Keratinocyte (primary cell): Measurements from ENCODE around the gene LPAR1. TPM values are rescaled to one million over a fixed set of nuclear protein-coding genes. Genes with fewer than 3 reads are reported as not detected.

Source experiments
- DNase-seq: peaks from one replicate; pipeline ENCODE4 v3.0.0-alpha.2; 2011; ENCODE audit warnings: low read depth, missing footprints, low spot score
- FAIRE-seq: peaks from 2 replicates; lab custom pipeline; 2011; peaks lifted over from hg19 to GRCh38; lab: Jason Lieb, UNC
- H2AFZ ChIP-seq: 2 replicates; pipeline ENCODE4 v1.6.0; 2012; ENCODE audit warnings: low read length, control low read depth, inconsistent platforms; ENCODE audit not compliant: control insufficient read depth
- H3K27ac ChIP-seq: 2 replicates; pipeline ENCODE4 v1.5.1; 2011; ENCODE audit warnings: low read length; ENCODE audit not compliant: control insufficient read depth, insufficient read depth
- H3K27me3 ChIP-seq: 3 replicates; pipeline ENCODE4 v1.6.0; 2011; ENCODE audit warnings: low read length; ENCODE audit not compliant: control insufficient read depth, insufficient read depth; ENCODE audit errors: extremely low read depth
- H3K36me3 ChIP-seq, 2 experiments: 2 replicates in 1 of 2; 3 replicates in 1 of 2; pipeline ENCODE4 v1.5.1; 2011; ENCODE audit warnings: low read length in 2 of 2, mild to moderate bottlenecking in 1 of 2; ENCODE audit not compliant: control insufficient read depth in 2 of 2, insufficient read depth in 2 of 2; ENCODE audit errors: extremely low read depth in 1 of 2
- H3K4me1 ChIP-seq: 3 replicates; pipeline ENCODE4 v1.5.1; 2011; ENCODE audit warnings: low read length; ENCODE audit not compliant: control insufficient read depth, insufficient read depth; ENCODE audit errors: extremely low read depth
- H3K4me2 ChIP-seq: 3 replicates; pipeline ENCODE4 v1.6.0; 2011; ENCODE audit warnings: low read depth, low read length; ENCODE audit not compliant: control insufficient read depth, insufficient read depth; ENCODE audit errors: extremely low read depth
- H3K4me3 ChIP-seq, 3 experiments: fragments of 200-600 bp in 1 of 3; sonication (generic) in 1 of 3; 2 replicates in 2 of 3; 3 replicates in 1 of 3; pipeline ENCODE4 v1.5.1; 2011 to 2016; ENCODE audit warnings: low read length in 3 of 3, mild to moderate bottlenecking in 3 of 3, control low read depth in 2 of 3, inconsistent platforms in 1 of 3, low read depth in 1 of 3, mixed read lengths in 1 of 3, mixed run types in 1 of 3, moderate library complexity in 1 of 3; ENCODE audit not compliant: control insufficient read depth in 2 of 3, insufficient read depth in 2 of 3; ENCODE audit errors: extremely low read depth in 1 of 3
- H3K79me2 ChIP-seq: 2 replicates; pipeline ENCODE4 v1.6.0; 2012; ENCODE audit warnings: low read length; ENCODE audit not compliant: control insufficient read depth, insufficient read depth
- H3K9ac ChIP-seq: 3 replicates; pipeline ENCODE4 v1.6.0; 2011; ENCODE audit warnings: low read length; ENCODE audit not compliant: control insufficient read depth, insufficient read depth; ENCODE audit errors: extremely low read depth
- H3K9me1 ChIP-seq: 3 replicates; pipeline ENCODE4 v1.6.0; 2011; ENCODE audit warnings: low read length; ENCODE audit not compliant: control insufficient read depth, insufficient read depth; ENCODE audit errors: extremely low read depth
- H3K9me3 ChIP-seq: 2 replicates; pipeline ENCODE4 v1.5.1; 2012; ENCODE audit warnings: low read depth, low read length; ENCODE audit not compliant: control insufficient read depth
- H4K20me1 ChIP-seq: 3 replicates; pipeline ENCODE4 v1.6.0; 2011; ENCODE audit warnings: low read length; ENCODE audit not compliant: control insufficient read depth, insufficient read depth; ENCODE audit errors: extremely low read depth
- EZH2 ChIP-seq: IDR thresholded peaks from one replicate; pipeline ENCODE4 v1.6.1; 2012; ENCODE audit warnings: inconsistent platforms, mild to moderate bottlenecking, low read length, moderate library complexity
- dilution Hi-C: fragments of 300-500 bp; cut with MboI; formaldehyde crosslinking; loops from one replicate; pipeline ENCODE4 v1.7.0; 2020; ENCODE audit warnings: low sequenced_read_pairs; ENCODE audit not compliant: extremely low pct_ligation_motif_present
- polyA plus RNA-seq, 5 experiments: library from polyadenylated mRNA; depleted of rRNA in 3 of 5; stranded (reverse) in 3 of 5; stranded (forward) in 1 of 5; unstranded in 1 of 5; fragments of >200 nt; gene quantifications; 1 replicate in 1 of 5; 2 replicates in 3 of 5; 3 replicates in 1 of 5; pipeline versions ENCODE4 v1.2.1 to v1.2.3, GENCODE V29; 2011 to 2012; ENCODE audit warnings: missing spikeins in 2 of 5, low read depth in 1 of 5, low replicate concordance in 1 of 5
- TF ChIP-seq, protein P1 (sequence below), 3 experiments: IDR thresholded peaks in 1 of 3; conservative IDR thresholded peaks in 1 of 3; optimal IDR thresholded peaks in 1 of 3; 2 replicates in 2 of 3; 3 replicates in 1 of 3; pipeline versions ENCODE3 to v1.5.1; 2011; ENCODE audit warnings: low read length in 3 of 3, mild to moderate bottlenecking in 3 of 3, moderate library complexity in 2 of 3, control low read depth in 1 of 3, inconsistent platforms in 1 of 3; ENCODE audit not compliant: insufficient read depth in 2 of 3; ENCODE audit errors: extremely low read depth in 1 of 3

LPAR1 gene
- polyA plus RNA-seq, 1 donor (not counting 4 experiments of a cell fraction or from before 2014, with no cell fraction given): 43.2 TPM

DNA sequence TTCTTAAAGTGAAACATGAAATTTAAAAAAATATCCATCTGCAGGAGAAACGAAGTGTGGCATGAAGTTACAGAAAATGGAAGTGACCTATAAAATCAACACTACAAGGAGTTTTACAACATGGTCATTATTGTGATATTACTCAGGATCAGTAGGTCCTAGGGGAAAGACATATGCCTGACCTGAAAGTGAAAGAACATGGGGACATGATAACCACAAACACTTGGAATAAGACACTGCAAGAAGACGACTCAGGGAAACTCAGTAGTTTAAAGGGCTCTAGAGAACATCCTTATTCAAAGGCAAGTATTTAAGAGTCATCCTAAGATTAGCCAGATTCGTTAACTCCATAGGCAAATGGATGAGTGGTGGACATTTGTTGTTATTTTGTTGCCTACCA lies 19.9 kb upstream of the LPAR1 start:
- no peaks in the 10 kb centered on the region for H3K36me3 ChIP-seq
- H3K4me1 ChIP-seq: no peaks in the 10 kb centered on the region
- no peak overlapping the region for H3K4me2 ChIP-seq
- DNase-seq (no peak), FAIRE-seq (no peak)
- dilution Hi-C loops: no loop called here
- H3K79me2 ChIP-seq: no peaks in the 10 kb centered on the region
- H3K9me3 ChIP-seq: no peaks in the 10 kb centered on the region
- no peak overlapping the region for H3K27ac ChIP-seq
- H4K20me1 ChIP-seq: no peaks in the 10 kb centered on the region
- H2AFZ ChIP-seq: no peak overlapping the region
- TF ChIP-seq, protein P1, sequence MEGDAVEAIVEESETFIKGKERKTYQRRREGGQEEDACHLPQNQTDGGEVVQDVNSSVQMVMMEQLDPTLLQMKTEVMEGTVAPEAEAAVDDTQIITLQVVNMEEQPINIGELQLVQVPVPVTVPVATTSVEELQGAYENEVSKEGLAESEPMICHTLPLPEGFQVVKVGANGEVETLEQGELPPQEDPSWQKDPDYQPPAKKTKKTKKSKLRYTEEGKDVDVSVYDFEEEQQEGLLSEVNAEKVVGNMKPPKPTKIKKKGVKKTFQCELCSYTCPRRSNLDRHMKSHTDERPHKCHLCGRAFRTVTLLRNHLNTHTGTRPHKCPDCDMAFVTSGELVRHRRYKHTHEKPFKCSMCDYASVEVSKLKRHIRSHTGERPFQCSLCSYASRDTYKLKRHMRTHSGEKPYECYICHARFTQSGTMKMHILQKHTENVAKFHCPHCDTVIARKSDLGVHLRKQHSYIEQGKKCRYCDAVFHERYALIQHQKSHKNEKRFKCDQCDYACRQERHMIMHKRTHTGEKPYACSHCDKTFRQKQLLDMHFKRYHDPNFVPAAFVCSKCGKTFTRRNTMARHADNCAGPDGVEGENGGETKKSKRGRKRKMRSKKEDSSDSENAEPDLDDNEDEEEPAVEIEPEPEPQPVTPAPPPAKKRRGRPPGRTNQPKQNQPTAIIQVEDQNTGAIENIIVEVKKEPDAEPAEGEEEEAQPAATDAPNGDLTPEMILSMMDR (optimal IDR thresholded peaks at IDR 0.05 in 1 of 3, IDR thresholded peaks at IDR 0.05 in 1 of 3, conservative IDR thresholded peaks at IDR 0.05 in 1 of 3; ENCODE audit: extremely low read depth in 1 of 3, insufficient read depth in 2 of 3, low read length in 3 of 3): no peak
- TF ChIP-seq EZH2: no peak
- no peaks in the 10 kb centered on the region for H3K9me1 ChIP-seq
- H3K4me3 ChIP-seq: no peak overlapping the region
- H3K27me3 ChIP-seq: no peaks in the 10 kb centered on the region
- H3K9ac ChIP-seq: no peak overlapping the region

DNA sequence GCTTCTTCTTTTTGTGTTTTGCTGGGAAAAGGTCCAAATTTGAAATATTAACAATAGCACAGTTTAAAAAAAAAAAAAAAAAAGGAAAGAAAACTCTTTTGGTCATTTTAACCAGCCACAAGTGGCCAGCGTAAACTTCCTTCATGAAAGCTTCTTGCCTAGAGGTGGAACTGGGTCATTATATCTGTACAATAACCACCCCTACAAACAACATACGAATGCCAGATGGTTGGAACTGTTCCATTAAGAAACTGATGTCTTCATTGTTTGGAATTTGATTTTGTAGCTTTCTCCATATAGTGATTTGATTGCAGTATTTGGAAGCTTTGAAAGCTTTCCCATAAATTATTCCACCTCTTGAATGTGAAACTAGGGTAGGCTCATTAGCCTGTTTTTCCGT lies 18.3 kb upstream of the LPAR1 start:
- peaks cover 13% of the 10 kb centered on the region for H3K4me1 ChIP-seq
- TF ChIP-seq EZH2: no peak
- TF ChIP-seq, protein P1 (optimal IDR thresholded peaks at IDR 0.05 in 1 of 3, IDR thresholded peaks at IDR 0.05 in 1 of 3, conservative IDR thresholded peaks at IDR 0.05 in 1 of 3; ENCODE audit: extremely low read depth in 1 of 3, insufficient read depth in 2 of 3, low read length in 3 of 3): no peak
- H3K4me2 ChIP-seq: no peak overlapping the region
- H3K27me3 ChIP-seq: no peaks in the 10 kb centered on the region
- H2AFZ ChIP-seq: no peak overlapping the region
- H3K27ac ChIP-seq: no peak overlapping the region
- no peaks in the 10 kb centered on the region for H3K79me2 ChIP-seq
- no peak overlapping the region for H3K4me3 ChIP-seq
- dilution Hi-C loops: no loop called here
- FAIRE-seq (no peak), DNase-seq (no peak)
- H3K36me3 ChIP-seq: no peaks in the 10 kb centered on the region
- H3K9me3 ChIP-seq: no peaks in the 10 kb centered on the region
- H3K9me1 ChIP-seq: no peaks in the 10 kb centered on the region
- no peak overlapping the region for H3K9ac ChIP-seq
- no peaks in the 10 kb centered on the region for H4K20me1 ChIP-seq
